HG03064 (cell line): ENCODE results near the gene ZGPAT.
A peak's percentile ranks its signal among the peaks of the same experiment; 100 is the strongest.
"Not testable (repeated sequence)": the region's sequence is repeated elsewhere in the genome, so short reads cannot be mapped to it uniquely, and the experiment has no call there.

Experiments
- ATAC-seq: cut with Tn5 transposase; IDR thresholded peaks from one replicate; pipeline ENCODE4 v1.9.1; 2021; ENCODE audit warnings: low read depth; ENCODE audit not compliant: unreplicated experiment

ZGPAT gene

DNA sequence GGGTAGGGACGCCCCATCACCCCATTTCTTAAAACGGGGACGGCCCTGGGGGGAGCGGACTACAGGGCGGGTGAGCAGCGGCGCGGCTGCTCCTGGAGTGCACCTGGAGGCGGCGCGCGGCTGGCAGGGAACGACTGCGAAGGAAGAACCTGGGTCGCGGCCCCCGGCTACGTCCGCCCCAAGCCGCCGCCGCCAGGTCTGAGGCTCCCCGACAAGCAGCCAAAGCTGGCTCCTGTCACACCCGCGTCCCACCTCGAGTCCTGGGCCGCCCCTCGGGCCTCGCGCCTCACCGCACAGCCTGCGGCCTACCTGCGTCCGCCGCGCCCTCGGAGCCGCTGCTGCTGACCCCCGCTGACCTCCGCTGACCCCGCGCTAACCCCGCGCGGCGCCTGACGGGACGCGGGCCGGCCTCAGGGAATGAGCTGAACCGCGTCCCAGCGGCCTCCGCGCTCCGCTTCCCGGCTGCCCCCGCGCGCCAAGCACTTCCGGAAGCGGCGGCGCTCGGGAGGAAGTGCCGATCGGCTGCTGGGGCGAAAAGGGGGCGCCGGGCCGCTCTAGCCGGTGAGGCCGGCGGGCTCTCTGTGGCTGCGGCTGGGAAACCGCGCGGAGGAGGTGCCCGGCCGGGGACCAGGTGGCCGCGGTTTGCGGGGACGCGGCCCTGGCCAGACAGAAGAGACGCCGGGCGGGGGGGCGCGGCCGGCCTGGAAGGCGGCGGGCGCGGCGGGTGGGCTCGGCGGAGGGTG, at the start of gene ZGPAT, which contains the start of gene ARFRP1:
Gene ZGPAT, plus strand, starts transcription at position 482 of the 743 bp plus-strand sequence. CDS start 542 bp downstream, outside the sequence.
Gene ARFRP1, minus strand, starts transcription at position 419 of the 743 bp plus-strand sequence. CDS start 885 bp downstream, outside the sequence.
- ATAC-seq, result peak; percentile 62

DNA sequence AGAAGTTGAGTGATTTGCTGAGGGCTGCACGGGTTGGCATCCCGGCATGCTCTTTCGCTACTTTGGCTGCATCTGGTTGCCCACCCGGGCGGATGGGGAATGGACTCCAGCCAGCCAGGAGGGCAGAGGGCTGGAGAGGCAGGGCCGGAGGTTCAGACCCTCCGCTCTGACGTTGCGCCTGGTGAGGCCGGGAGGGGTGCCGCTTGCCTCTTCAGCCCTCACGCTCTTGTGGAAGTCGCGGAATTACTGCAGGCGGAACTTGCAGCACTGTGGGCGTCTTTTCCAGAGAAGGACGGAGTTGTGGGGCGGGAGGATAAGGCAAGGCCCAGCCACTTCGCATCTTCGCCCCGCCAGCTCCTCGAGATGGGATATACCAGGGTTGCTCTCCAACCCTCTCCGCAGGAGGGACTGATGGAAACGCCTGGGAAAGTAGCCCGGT, 49.1 kb upstream of the ZGPAT start:
- ATAC-seq, result peak; percentile 27

DNA sequence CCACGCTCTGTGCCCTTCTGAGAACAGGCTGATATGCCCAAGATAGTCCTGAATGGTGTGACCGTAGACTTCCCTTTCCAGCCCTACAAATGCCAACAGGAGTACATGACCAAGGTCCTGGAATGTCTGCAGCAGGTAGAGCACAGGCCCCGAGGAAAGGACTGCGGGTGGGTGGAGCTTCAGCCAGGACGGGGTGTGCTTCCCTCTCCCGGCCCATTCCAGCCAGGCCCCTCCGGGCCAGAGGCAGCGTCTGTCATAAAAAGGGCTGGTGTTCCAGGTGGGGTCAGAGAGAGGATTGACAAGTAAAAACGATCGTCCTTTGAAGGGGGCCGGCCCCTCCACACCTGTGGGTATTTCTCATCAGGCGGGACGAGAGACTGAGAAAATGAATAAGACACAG, 48.5 kb upstream of the ZGPAT start:
- no peak for ATAC-seq

GRCh38 chr20:63660174-63660573, 47.7 kb upstream of the ZGPAT start:
- ATAC-seq, result not testable (repeated sequence)

DNA sequence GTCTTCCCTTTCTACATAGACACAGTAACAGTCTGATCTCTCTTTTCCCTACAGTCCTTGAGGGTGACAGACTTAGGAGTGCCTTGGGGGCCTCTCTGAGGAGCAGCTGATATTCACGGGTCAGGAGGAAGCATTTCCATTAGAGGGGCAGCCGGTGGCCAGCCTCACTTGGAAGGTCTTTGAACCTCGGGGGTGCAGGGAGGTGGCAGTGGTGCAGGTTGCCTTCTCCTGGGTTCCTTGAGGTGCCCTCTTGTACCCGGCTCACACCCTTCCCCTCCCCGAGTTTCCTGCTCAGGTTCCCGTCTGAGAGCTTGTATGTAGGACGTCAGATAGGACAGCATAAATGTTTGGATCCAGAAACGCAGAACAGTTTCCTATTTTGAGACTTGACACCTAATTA, 47.2 kb upstream of the ZGPAT start:
- ATAC-seq, result no peak

GRCh38 chr20:63661108-63661507, 46.7 kb upstream of the ZGPAT start:
- no peak for ATAC-seq

DNA sequence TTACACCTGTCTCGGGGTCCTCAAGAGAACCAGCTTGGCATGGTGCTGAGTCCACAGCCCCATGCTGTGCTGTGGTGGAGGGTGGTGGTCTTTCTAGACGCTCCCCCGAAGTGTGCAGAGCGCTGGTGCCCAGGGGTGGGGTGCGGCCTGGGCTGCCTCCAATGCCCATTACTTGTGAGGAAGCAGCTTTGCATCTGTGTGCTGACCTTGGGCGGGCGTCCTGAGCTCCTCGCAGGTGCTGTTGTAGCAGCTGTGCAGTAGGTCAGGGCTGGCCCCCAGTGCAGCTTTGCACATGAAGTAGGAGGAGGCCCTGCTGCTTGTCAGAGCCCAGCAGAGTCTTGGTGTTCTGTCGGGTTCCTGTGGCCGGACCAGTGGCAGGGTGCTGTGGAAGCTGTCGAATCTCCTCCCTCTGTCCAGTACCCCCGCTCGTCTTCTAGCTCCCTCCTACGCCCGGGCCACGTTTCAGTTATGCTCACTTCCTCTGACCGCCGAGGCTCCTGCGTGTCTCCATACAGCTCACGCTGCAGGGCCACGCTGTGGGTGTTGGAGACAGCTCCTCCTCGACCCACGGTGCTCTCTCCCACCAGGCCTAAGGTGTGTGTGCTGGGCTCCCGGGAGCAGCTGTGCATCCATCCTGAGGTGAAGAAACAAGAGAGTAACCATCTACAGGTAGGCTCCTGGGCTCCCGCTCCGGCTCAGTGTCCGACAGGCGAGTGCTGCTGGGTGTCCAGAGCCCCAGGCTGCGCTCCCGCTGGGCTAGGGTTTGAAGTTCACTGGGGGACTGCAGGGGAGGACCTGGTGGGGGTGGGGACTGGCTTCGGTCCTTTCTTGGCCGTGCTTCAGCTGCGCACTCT, 45.7 kb upstream of the ZGPAT start:
- ATAC-seq, result no peak

DNA sequence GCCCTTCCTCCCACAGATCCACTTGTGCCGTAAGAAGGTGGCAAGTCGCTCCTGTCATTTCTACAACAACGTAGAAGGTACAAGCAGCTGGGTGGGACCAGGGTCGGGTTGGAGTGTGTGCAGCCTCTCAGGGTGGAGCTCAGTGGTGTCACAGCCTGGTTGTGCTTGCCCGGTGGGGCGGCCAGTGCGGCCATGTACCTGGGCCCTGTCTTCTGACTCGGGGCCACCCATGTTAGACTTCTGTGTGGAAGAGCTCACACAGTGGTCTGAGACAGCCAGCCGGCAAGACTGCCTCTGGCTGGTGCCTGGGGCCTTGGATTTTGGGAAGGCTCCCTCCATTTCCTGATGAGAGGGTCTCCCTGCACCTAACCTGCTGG, 45.0 kb upstream of the ZGPAT start:
- no peak for ATAC-seq

DNA sequence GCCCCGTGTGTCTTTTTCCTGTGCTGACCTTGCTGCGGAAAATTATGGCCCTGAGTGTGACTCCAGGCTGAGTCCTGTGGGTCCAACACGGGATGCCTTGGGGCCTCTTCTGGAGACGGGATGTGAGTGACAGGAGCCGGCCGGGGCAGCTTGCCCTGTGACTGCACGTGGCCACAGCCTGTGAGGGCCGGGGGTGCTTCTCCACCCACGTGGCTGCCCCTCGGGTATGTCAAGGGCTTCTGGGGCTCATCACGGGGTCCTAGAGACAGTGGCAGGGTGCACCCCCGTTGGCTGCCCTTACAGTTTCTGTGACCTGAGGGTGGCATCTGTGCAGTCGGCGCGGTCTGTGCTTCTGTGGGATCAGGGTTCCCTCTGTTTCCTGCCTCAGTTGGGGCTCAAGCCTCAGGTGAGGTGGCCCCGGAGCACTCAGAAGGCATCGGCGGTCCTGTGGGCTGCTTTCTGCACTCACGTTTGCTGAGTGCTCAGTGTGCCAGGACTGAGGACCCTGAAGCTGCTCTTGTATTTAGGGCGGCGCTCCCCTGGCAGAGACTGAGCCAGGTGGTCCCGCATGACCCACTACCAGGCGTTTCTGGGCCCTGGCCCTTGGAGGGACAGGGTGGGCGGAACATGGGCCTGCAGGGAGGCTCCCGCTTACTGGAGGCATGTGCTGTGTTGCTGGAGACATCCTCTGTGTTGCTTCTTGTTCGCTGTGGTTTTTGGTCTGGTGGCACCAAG, 44.3 kb upstream of the ZGPAT start:
- ATAC-seq, result no peak

DNA sequence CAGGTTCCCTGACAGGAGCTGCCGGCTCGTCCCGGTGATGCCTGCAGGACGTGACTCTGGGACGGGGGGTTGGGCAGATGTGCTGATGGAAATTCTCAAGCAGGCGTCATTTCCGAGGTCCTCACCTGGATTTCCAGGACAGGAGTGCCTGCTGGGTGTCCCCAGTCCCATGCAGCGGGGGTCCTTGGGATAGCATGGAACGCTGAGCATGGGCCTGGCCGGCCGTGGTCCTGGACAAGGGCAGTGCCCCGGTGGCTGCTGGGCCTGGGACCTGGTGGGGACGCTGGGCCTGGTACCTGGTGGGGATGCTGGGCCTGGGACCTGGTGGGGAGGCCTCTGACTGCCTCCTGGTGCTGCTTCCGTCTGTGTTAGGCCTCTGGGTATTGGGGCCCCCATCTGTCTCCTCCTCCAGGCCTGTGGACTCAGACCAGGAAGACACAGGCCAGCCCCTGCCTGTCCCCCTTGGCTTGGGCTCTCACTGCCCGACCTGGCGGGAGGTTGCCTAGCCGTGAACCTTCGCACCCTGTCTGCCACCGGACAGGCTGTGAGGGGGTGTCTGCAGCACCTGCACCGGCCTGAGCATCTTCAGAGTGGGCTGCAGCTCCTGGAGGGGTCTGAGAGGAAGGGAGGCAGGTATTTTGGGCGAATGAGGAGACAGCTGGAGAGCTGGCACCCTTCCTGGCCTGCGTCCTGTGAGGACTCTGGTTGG, 43.5 kb upstream of the ZGPAT start:
- no peak for ATAC-seq

GRCh38 chr20:63664861-63665594, 42.8 kb upstream of the ZGPAT start:
- no peak for ATAC-seq

GRCh38 chr20:63665708-63666107, 42.1 kb upstream of the ZGPAT start:
- no peak for ATAC-seq

GRCh38 chr20:63667858-63668257, 40.0 kb upstream of the ZGPAT start:
- no peak for ATAC-seq

DNA sequence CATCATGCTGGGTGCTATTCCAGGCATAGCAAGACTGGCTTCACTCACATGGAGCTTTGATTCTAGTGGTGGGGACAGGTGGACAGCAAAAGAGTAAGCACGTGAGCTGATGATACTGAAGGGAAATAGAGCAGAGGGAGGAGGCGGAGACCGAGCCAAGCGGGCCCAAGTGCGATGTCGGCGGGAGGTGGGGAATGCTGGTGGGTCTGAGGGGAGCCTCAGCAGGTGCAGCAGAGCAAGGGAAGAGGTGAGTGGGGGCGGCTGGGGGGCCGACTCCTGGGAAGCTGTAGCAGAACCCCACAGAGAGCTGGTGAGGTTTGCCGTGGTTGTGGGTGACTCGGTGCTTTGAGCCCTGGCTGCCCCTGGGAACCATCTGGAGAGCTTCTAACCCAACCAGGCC, 39.5 kb upstream of the ZGPAT start:
- ATAC-seq, result no peak

DNA sequence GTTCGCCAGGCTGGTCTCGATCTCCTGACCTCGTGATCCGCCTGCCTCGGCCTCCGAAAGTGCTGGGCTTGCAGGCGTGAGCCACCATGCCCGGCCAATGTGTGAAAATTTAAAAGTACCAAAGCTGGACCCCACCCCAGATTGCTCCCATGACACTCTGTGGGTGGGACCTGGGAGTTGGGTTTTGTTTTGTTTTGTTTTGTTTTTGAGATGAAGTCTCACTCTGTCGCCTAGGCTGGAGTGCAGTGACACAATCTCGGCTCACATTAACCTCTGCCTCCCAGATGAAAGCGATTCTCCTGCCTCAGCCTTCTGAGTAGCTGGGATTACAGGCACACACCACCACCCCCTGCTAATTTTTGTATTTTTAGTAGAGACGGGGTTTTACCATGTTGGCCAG, 36.1 kb upstream of the ZGPAT start:
- not testable (repeated sequence) for ATAC-seq

DNA sequence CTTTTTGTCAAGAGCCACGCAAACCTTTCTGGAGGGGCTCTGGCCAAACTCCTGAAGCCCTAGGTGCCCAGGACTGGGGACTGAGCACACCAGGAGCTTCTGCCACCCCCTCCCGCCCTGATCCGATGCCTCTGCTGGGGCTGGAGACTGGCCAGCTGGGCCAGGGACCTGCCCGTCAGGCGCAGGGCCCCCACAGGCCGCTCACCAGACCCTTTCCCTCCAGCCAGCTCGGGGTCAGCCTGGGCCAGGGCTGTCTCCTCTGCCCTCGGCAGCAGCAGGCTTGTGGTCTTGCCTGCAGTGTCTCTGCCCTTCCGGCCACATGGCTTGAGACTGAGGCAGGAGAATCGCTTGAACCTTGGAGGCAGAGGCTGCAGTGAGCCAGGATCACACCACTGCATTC, 35.2 kb upstream of the ZGPAT start:
- no peak for ATAC-seq

GRCh38 chr20:63673951-63674350, 33.9 kb upstream of the ZGPAT start:
- ATAC-seq, result no peak

GRCh38 chr20:63675681-63676368, 32.0 kb upstream of the ZGPAT start:
- ATAC-seq, result no peak

GRCh38 chr20:63678071-63678470, 29.8 kb upstream of the ZGPAT start:
- ATAC-seq, result no peak
